K562 (cell line): Measurements from ENCODE around the gene TTC39B. TPM values are rescaled to one million over a fixed set of nuclear protein-coding genes. Genes with fewer than 3 reads are reported as not detected.

Experiments
- HSF4 ChIP-seq: fragments of 250-450 bp; sonication (Bioruptor Pico); IDR thresholded peaks from 2 replicates; pipeline ENCODE4 v2.1.2; 2022; ENCODE audit warnings: mild to moderate bottlenecking, moderate library complexity, borderline replicate concordance
- NFE2 ChIP-seq: IDR thresholded peaks from 2 replicates; pipeline ENCODE4 v1.6.1; 2014; ENCODE audit warnings: antibody characterized with exemption, low read depth
- polyA plus RNA-seq, 8 experiments: library from polyadenylated mRNA; depleted of rRNA in 4 of 8; stranded (reverse) in 5 of 8; unstranded in 3 of 8; fragments of >200 nt; fragmentation: Nextera tagmentation in 2 of 8; fragmentation: Illumina TruSeq in 1 of 8; extraction: Ambion mirVana in 2 of 8; extraction: Trizol in 1 of 8; gene quantifications; 2 replicates each; pipeline versions ENCODE4 v1.2.1 to v1.2.3, GENCODE V29; 2011 to 2014; ENCODE audit warnings: inconsistent platforms in 1 of 8, missing spikeins in 1 of 8
- total RNA-seq, 7 experiments: library from RNA; depleted of rRNA in 6 of 7; stranded (reverse); fragments of >200 nt in 6 of 7; fragmentation: Illumina TruSeq in 2 of 7; extraction: Trizol in 2 of 7; gene quantifications; 2 replicates each; pipeline versions ENCODE4 v1.2.1 to v1.2.3, GENCODE V29; 2011 to 2021; ENCODE audit warnings: low replicate concordance in 1 of 7
- TF ChIP-seq, protein P1 (sequence below): IDR thresholded peaks from 2 replicates; pipeline ENCODE4 v1.6.1; 2011; ENCODE audit warnings: borderline replicate concordance, low read depth, mild to moderate bottlenecking, moderate library complexity, low read length; ENCODE audit not compliant: insufficient read depth, poor library complexity, severe bottlenecking
- TF ChIP-seq, protein P2 (sequence below), 2 experiments: fragments of 450-650 bp; formaldehyde crosslinking in 1 of 2; IDR thresholded peaks; 2 replicates each; pipeline versions ENCODE4 v1.4.0 to v1.6.1; 2014 to 2020; ENCODE audit warnings: mild to moderate bottlenecking in 2 of 2, borderline replicate concordance in 1 of 2, low read depth in 1 of 2
- TF ChIP-seq, protein P3 (sequence below): fragments of 450-650 bp; IDR thresholded peaks from 2 replicates; pipeline ENCODE4 v1.6.1; 2016

Gene TTC39B
- total and polyA plus RNA-seq, 9 of the 15 experiments (the other 6 are each of a cell fraction or from before 2014, with no cell fraction given), result 0.32 to 1.2 (median 0.95) TPM

GRCh38 chr9:15142878-15143534 is 164.0 kb downstream of the TTC39B start (continued):
- TF ChIP-seq, protein P1, sequence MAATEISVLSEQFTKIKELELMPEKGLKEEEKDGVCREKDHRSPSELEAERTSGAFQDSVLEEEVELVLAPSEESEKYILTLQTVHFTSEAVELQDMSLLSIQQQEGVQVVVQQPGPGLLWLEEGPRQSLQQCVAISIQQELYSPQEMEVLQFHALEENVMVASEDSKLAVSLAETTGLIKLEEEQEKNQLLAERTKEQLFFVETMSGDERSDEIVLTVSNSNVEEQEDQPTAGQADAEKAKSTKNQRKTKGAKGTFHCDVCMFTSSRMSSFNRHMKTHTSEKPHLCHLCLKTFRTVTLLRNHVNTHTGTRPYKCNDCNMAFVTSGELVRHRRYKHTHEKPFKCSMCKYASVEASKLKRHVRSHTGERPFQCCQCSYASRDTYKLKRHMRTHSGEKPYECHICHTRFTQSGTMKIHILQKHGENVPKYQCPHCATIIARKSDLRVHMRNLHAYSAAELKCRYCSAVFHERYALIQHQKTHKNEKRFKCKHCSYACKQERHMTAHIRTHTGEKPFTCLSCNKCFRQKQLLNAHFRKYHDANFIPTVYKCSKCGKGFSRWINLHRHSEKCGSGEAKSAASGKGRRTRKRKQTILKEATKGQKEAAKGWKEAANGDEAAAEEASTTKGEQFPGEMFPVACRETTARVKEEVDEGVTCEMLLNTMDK, result no peak
- TF ChIP-seq, protein P2, sequence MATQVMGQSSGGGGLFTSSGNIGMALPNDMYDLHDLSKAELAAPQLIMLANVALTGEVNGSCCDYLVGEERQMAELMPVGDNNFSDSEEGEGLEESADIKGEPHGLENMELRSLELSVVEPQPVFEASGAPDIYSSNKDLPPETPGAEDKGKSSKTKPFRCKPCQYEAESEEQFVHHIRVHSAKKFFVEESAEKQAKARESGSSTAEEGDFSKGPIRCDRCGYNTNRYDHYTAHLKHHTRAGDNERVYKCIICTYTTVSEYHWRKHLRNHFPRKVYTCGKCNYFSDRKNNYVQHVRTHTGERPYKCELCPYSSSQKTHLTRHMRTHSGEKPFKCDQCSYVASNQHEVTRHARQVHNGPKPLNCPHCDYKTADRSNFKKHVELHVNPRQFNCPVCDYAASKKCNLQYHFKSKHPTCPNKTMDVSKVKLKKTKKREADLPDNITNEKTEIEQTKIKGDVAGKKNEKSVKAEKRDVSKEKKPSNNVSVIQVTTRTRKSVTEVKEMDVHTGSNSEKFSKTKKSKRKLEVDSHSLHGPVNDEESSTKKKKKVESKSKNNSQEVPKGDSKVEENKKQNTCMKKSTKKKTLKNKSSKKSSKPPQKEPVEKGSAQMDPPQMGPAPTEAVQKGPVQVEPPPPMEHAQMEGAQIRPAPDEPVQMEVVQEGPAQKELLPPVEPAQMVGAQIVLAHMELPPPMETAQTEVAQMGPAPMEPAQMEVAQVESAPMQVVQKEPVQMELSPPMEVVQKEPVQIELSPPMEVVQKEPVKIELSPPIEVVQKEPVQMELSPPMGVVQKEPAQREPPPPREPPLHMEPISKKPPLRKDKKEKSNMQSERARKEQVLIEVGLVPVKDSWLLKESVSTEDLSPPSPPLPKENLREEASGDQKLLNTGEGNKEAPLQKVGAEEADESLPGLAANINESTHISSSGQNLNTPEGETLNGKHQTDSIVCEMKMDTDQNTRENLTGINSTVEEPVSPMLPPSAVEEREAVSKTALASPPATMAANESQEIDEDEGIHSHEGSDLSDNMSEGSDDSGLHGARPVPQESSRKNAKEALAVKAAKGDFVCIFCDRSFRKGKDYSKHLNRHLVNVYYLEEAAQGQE (IDR thresholded peaks at IDR 0.05; ENCODE audit: borderline replicate concordance), result peak; percentile 32; the same call in 1 of the 2 replicates
- TF ChIP-seq, protein P2 (CRISPR knock-in tag; IDR thresholded peaks at IDR 0.05; ENCODE audit: low read depth), result no peak
- no peak for TF ChIP-seq HSF4 (CRISPR knock-in tag)
- TF ChIP-seq NFE2, result no peak
- TF ChIP-seq, protein P3, sequence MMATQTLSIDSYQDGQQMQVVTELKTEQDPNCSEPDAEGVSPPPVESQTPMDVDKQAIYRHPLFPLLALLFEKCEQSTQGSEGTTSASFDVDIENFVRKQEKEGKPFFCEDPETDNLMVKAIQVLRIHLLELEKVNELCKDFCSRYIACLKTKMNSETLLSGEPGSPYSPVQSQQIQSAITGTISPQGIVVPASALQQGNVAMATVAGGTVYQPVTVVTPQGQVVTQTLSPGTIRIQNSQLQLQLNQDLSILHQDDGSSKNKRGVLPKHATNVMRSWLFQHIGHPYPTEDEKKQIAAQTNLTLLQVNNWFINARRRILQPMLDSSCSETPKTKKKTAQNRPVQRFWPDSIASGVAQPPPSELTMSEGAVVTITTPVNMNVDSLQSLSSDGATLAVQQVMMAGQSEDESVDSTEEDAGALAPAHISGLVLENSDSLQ, result peak; percentile 35
